HEK293 (cell line): ENCODE data around the gene TMEM202.

Experiments used
- AEBP2 ChIP-seq: fragments of 450-650 bp; formaldehyde crosslinking; IDR thresholded peaks from 2 replicates; pipeline ENCODE4 v1.5.1; 2016; ENCODE audit warnings: missing biosample characterization, missing genetic modification characterization, borderline replicate concordance
- ATF2 ChIP-seq: fragments of 450-650 bp; formaldehyde crosslinking; IDR thresholded peaks from 2 replicates; pipeline ENCODE4 v1.5.1; 2016; ENCODE audit warnings: missing biosample characterization, missing genetic modification characterization, low read depth
- FEZF1 ChIP-seq: fragments of 450-650 bp; formaldehyde crosslinking; IDR thresholded peaks from 2 replicates; pipeline ENCODE4 v1.5.1; 2016; ENCODE audit warnings: missing biosample characterization, missing genetic modification characterization
- GFI1B ChIP-seq: fragments of 450-650 bp; formaldehyde crosslinking; IDR thresholded peaks from 2 replicates; pipeline ENCODE4 v1.5.1; 2016; ENCODE audit warnings: missing biosample characterization, missing genetic modification characterization
- HIC1 ChIP-seq: fragments of 450-650 bp; formaldehyde crosslinking; IDR thresholded peaks from 2 replicates; pipeline ENCODE4 v1.5.1; 2016; ENCODE audit warnings: missing biosample characterization, missing genetic modification characterization
- INSM2 ChIP-seq: fragments of 450-650 bp; formaldehyde crosslinking; IDR thresholded peaks from 2 replicates; pipeline ENCODE4 v1.5.1; 2016; ENCODE audit warnings: missing biosample characterization, missing genetic modification characterization
- KLF10 ChIP-seq: fragments of 450-650 bp; IDR thresholded peaks from 2 replicates; pipeline ENCODE4 v1.5.1; 2018; ENCODE audit warnings: missing biosample characterization, mild to moderate bottlenecking, missing genetic modification characterization
- PRDM6 ChIP-seq: fragments of 450-650 bp; formaldehyde crosslinking; IDR thresholded peaks from 2 replicates; pipeline ENCODE4 v1.5.1; 2017; ENCODE audit warnings: missing biosample characterization, missing genetic modification characterization
- ZBTB1 ChIP-seq: fragments of 450-650 bp; formaldehyde crosslinking; IDR thresholded peaks from 2 replicates; pipeline ENCODE4 v1.5.1; 2016; ENCODE audit warnings: missing biosample characterization, missing genetic modification characterization
- ZBTB10 ChIP-seq: fragments of 450-650 bp; formaldehyde crosslinking; IDR thresholded peaks from 2 replicates; pipeline ENCODE4 v1.5.1; 2016; ENCODE audit warnings: missing biosample characterization, missing genetic modification characterization
- ZBTB48 ChIP-seq: fragments of 450-650 bp; formaldehyde crosslinking; IDR thresholded peaks from 2 replicates; pipeline ENCODE4 v1.5.1; 2016; ENCODE audit warnings: missing biosample characterization, missing genetic modification characterization
- ZFHX2 ChIP-seq: fragments of 450-650 bp; formaldehyde crosslinking; conservative IDR thresholded peaks from 2 replicates; pipeline ENCODE4 v1.5.1; 2016; ENCODE audit warnings: missing biosample characterization, missing genetic modification characterization
- ZNF114 ChIP-seq: fragments of 450-650 bp; formaldehyde crosslinking; IDR thresholded peaks from 2 replicates; pipeline ENCODE4 v1.5.0; 2017; ENCODE audit warnings: missing biosample characterization, missing genetic modification characterization
- ZNF148 ChIP-seq: fragments of 450-650 bp; formaldehyde crosslinking; IDR thresholded peaks from 2 replicates; pipeline ENCODE4 v1.5.0; 2017; ENCODE audit warnings: missing biosample characterization, missing genetic modification characterization, borderline replicate concordance
- ZNF184 ChIP-seq: fragments of 450-650 bp; IDR thresholded peaks from 2 replicates; pipeline ENCODE4 v1.5.1; 2018; ENCODE audit warnings: missing biosample characterization, mild to moderate bottlenecking, missing genetic modification characterization
- ZNF335 ChIP-seq: fragments of 450-650 bp; formaldehyde crosslinking; conservative IDR thresholded peaks from 2 replicates; pipeline ENCODE4 v1.5.1; 2016; ENCODE audit warnings: missing biosample characterization, missing genetic modification characterization
- ZNF341 ChIP-seq: fragments of 450-650 bp; formaldehyde crosslinking; IDR thresholded peaks from 2 replicates; pipeline ENCODE4; 2016; ENCODE audit warnings: low read depth, missing biosample characterization, missing genetic modification characterization
- ZNF571 ChIP-seq: fragments of 450-650 bp; formaldehyde crosslinking; IDR thresholded peaks from 2 replicates; pipeline ENCODE4 v1.5.0; 2017; ENCODE audit warnings: missing biosample characterization, missing genetic modification characterization
- ZNF670 ChIP-seq: fragments of 450-650 bp; formaldehyde crosslinking; IDR thresholded peaks from 2 replicates; pipeline ENCODE4 v1.5.1; 2016; ENCODE audit warnings: missing biosample characterization, missing genetic modification characterization, low read depth
- ZNF785 ChIP-seq: fragments of 450-650 bp; formaldehyde crosslinking; IDR thresholded peaks from 2 replicates; pipeline ENCODE4 v1.5.1; 2016; ENCODE audit warnings: missing biosample characterization, missing genetic modification characterization
- ZNF791 ChIP-seq: fragments of 450-650 bp; formaldehyde crosslinking; IDR thresholded peaks from 2 replicates; pipeline ENCODE4 v1.5.1; 2016; ENCODE audit warnings: missing biosample characterization, missing genetic modification characterization
- ZSCAN4 ChIP-seq: fragments of 450-650 bp; formaldehyde crosslinking; IDR thresholded peaks from 2 replicates; pipeline ENCODE4 v1.5.1; 2017; ENCODE audit warnings: missing biosample characterization, missing genetic modification characterization

TMEM202 gene

GRCh38 chr15:72375846-72376581 is 22.1 kb upstream of the TMEM202 start, which contains the start of gene HEXA (continued):
- TF ChIP-seq ZBTB48 (tag by site-specific recombination) (0 out of 2 replicates have a peak, but pooled peaks have one; percentile 69), KLF10 (tag by site-specific recombination) (peak; percentile 72; the same call in 1 of the 2 replicates), INSM2 (tag by site-specific recombination) (peak; percentile 97), ZNF148 (tag by site-specific recombination) (peak; percentile 88), HIC1 (tag by site-specific recombination) (no peak; the same call in 1 of the 2 replicates), ZNF335 (tag by site-specific recombination) (peak; percentile 96), ZNF785 (tag by site-specific recombination) (peak; percentile 86; the same call in 1 of the 2 replicates), PRDM6 (peak; percentile 58), ZNF670 (tag by site-specific recombination) (no peak), FEZF1 (tag by site-specific recombination) (peak; percentile 48; the same call in 1 of the 2 replicates), GFI1B (tag by site-specific recombination) (peak; percentile 33; the same call in 1 of the 2 replicates), ZNF184 (tag by site-specific recombination) (peak; percentile 34; the same call in 1 of the 2 replicates), ZBTB1 (tag by site-specific recombination) (peak; percentile 82), AEBP2 (tag by site-specific recombination) (peak; percentile 55; the same call in 1 of the 2 replicates), ZFHX2 (tag by site-specific recombination) (peak; percentile 78), ZSCAN4 (tag by site-specific recombination) (peak; percentile 66), ZNF791 (tag by site-specific recombination) (no peak), ZNF571 (no peak), ZBTB10 (tag by site-specific recombination) (peak; percentile 94), ZNF341 (tag by site-specific recombination) (0 out of 2 replicates have a peak, but pooled peaks have one; percentile 41), ZNF114 (no peak), ATF2 (tag by site-specific recombination) (no peak)
